HG03378 (cell line): ENCODE data around the gene FAM13C.

ENCODE experiments used
- ATAC-seq: cut with Tn5 transposase; IDR thresholded peaks from one replicate; pipeline ENCODE4 v1.9.1; 2021; ENCODE audit warnings: mild to moderate bottlenecking, moderate library complexity; ENCODE audit not compliant: unreplicated experiment

Gene FAM13C

GRCh38 chr10:59362959-59363381 lies 621 bp upstream of the FAM13C start:
- ATAC-seq = no peak

DNA sequence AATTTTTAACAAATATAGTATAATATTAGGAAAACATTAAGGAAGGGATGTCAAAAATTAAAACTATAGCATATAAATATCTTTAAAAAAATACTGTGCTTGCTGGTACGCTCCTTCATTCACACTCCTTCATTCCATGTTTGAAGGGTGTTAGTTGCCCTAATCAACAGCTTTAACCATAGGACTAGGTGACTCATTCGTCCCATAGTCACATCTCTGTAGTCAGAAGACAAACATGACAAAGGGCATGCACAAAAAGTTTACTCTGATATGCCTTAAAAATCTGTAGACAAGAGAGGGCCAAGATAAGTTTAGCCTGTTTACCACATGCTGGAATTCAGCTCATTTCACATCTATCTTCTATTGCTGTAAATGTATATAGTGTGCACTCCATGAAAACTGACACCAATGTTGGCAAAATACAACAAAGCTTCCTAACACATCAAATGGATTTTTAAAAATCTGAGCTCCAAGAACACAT lies 646 bp downstream of the FAM13C start:
- no peak for ATAC-seq

- ATAC-seq = no peak
Observed at GRCh38 chr10:59360605-59361405, 1.5 kb downstream of the FAM13C start.

DNA sequence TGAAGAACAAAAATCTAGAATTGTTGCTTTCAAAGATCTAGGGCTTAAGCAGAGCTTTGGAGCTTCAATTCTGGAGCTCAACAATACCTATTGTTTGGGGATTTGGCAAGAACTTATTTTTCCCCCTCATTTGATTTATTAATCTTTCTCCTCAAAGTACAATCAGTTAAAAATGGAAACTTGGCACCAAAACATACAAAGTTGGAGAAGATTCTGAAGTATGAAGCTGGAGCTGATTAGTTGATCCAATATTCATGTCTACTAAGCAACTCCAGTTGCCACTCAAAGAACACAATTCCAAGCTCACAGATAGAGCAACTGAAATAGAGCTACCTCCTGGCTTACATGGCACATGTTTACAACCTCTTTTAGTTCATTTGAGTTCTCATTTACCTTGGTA lies 3.8 kb downstream of the FAM13C start:
- ATAC-seq = no peak

GRCh38 chr10:59354434-59354833 lies 7.9 kb downstream of the FAM13C start:
- no peak for ATAC-seq

DNA sequence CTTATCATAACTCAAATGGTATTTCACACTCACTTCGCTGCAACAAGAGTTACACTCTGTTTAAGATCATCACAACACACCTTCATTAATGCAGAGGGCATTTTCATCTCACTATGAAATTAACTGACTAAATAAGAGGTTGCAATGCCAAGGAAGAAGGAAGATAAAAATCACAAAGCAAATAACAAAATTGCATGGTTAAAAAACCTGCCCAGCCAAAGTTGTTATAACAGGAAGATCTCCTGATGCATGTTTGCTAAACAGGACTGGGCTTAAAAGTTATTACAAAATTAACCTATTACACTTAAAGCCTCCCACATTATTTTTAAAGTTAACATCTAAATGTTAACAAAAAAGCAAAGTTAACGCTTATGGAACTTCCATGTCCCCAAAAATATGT lies 11.8 kb downstream of the FAM13C start:
- no peak for ATAC-seq

DNA sequence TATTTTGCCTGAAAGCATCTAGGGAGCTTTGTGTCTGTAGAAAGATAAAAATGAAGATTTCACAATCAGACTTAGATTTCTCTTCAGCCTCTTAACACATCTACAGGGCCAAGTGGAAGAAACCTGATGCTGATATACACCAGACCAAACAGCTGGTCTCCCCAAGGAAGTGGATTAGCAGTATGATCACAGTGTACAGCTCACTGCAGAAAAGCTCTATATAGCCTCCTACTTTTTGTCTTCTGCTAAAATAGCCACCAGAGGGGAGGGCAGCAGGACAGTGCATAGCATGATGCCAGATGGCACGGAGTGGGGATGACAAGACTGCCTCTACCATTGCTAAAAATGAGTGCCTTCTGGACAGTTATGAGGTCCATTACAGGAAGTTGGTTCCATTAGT lies 16.0 kb downstream of the FAM13C start:
- no peak for ATAC-seq

GRCh38 chr10:59342723-59343122 lies 19.6 kb downstream of the FAM13C start:
- no peak for ATAC-seq

GRCh38 chr10:59342000-59342399 lies 20.3 kb downstream of the FAM13C start:
- no peak for ATAC-seq

GRCh38 chr10:59340285-59340684 lies 22.1 kb downstream of the FAM13C start:
- no peak for ATAC-seq

GRCh38 chr10:59339351-59339750 lies 23.0 kb downstream of the FAM13C start:
- ATAC-seq = no peak

DNA sequence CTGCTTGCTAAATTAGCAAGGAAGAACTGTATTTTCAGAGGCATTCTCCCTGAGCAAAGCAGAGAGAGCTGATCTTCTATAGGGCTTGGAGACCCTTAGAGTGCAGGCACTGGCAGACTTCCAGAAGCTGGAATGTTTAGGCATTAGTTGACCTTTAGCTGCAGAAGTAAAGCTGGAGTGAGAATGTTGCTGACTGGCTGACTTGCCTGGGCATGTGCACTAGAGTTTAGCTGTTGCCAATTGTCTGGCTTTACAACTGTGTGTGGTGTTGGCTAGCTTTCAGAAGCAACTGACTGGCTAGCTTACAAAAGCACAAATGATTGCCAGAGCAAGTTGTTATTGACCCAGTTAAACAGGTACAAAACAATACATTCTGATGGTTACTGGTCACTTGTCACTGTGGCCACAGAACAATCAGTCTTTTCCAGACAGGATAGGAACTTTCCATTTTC lies 25.1 kb downstream of the FAM13C start:
- no peak for ATAC-seq

GRCh38 chr10:59336632-59337031 lies 25.7 kb downstream of the FAM13C start:
- no peak for ATAC-seq

- ATAC-seq = no peak
Observed at GRCh38 chr10:59335497-59335896, 26.9 kb downstream of the FAM13C start.

- no peak for ATAC-seq
Observed at GRCh38 chr10:59333701-59334100, 28.6 kb downstream of the FAM13C start.

- ATAC-seq = no peak
Observed at GRCh38 chr10:59332581-59332980, 29.8 kb downstream of the FAM13C start.

GRCh38 chr10:59331661-59332060 lies 30.7 kb downstream of the FAM13C start:
- ATAC-seq = no peak

GRCh38 chr10:59325116-59325515 lies 37.2 kb downstream of the FAM13C start:
- no peak for ATAC-seq

DNA sequence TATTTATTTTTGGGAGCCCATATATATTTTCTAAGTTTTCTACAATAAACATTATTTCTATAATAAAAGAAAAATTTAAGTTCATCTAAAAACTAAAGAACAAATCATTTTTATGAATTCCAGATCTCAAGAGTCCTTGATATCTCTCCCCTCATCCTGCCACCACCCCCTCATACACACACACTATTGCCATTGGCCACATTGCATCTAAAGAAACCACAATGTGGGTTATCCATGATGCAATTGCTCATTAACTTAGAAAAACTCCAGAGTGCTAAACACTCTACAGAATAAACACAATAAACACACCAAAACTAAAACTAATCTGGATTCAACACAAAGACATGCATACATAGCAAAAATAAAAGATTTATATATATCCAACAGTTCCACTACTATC lies 37.8 kb downstream of the FAM13C start:
- ATAC-seq = no peak

DNA sequence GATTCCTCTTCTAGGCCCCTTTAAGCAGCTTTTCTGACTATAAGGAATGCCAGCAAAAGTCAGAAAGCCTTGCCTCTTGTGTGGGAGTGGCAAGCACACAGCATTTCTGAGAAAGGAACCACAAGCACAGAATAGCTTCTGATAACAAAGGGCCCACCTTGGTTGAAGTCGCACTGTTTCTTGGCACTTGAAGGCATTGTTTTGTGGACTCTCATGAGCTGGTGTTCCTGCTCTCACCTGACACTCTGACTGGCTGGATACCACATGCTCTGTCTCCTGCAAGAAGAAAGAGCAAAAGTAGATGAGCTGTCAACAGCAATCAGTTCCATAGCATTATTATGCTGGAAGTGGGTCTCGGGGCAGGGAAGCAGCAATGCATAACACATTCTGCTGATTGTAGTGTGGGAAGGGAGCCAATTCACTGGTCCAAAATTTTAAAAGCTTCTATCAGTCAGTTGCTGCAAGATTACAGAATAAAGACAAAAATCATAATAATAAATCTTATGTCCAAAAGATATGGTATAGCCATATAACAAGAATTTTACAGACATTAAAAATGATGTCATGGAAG lies 38.4 kb downstream of the FAM13C start:
- ATAC-seq = no peak

DNA sequence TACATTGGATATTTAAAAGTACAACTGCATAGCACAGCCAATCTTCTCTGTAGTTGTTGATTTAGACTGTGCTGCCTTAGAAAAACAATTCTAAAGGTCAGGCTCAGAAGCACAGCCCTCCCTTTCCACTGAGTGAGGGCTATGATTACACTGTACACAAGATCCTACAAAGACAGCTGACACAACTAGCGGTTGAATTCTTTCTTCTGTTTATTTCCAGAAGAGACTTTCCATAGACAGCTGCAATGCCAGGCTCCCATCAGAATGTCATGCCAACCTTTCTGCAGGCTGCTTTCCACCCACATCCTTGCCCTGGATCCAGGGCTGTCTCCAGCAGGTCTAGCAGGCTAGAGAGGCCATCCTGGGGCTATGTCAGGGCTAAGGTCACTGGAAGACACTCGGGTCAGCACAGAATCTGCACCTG lies 39.3 kb downstream of the FAM13C start:
- ATAC-seq = no peak

DNA sequence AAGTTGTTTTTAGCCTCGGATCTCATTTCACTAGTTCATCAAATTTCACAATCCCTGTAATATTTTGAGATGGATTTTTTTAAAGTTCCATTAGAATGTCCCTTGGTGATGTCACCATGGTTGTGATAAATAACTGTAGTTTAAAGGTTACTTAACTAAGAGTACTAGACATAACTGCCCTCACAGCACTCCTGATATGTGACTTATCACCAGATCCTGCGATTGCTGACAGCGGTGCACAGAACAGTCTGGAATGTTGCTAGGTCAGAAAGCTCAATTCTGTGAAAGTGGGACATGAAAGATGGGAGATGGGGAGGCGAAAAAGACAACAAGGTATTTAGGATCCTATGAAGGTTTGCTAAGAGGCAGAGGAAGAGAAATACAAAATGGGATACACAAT lies 40.2 kb downstream of the FAM13C start:
- ATAC-seq = no peak
